Sciatic nerve (tissue), 2 donors: ENCODE measurements around the gene PRTG. TPM values are rescaled to one million over a fixed set of nuclear protein-coding genes. Genes with fewer than 3 reads are reported as not detected.

Source experiments
- ATAC-seq: fragments of 200-7000 bp; cut with Tn5 transposase; one replicate; pipeline ENCODE4 v1.9.1; 2020; ENCODE audit warnings: mild to moderate bottlenecking, moderate library complexity
- DNase-seq: peaks from one replicate; pipeline ENCODE4 v3.0.0-alpha.2; 2020; ENCODE audit warnings: low spot score
- intact Hi-C: fragments of 100-400 bp; cut with DNase I; formaldehyde crosslinking; loops from one replicate; pipeline ENCODE4 v1.14.2; 2022
- total RNA-seq: library from RNA; stranded (reverse); fragmentation: NEBNext Ultra II Directional; extraction: Animal tissue kit (Norgen Biotek cat#: 25700); gene quantifications from one replicate; pipeline ENCODE4 v1.2.1, GENCODE V29; 2021
- donor health status: DM: no; HTN: no; CAD: no.
- donor health status: DM: no; HTN: no; CAD: no.

The PRTG gene
- total RNA-seq, 1 donor from 2014 or later = 4.9 TPM

GRCh38 chr15:55588815-55589115, 154.2 kb downstream of the PRTG start:
- no peak for DNase-seq
- ATAC-seq = no peak
- intact Hi-C loops = no loop called here

GRCh38 chr15:55588070-55588814, 154.7 kb downstream of the PRTG start, which contains the start of gene PYGO1:
Gene PYGO1, minus strand, starts transcription at chr15:55588345. Its CDS starts 462 bp downstream, at chr15:55587883.
- DNase-seq = peak; percentile 71
- intact Hi-C loops = no loop called here
- ATAC-seq = peak; percentile 84

- DNase-seq = no peak
- intact Hi-C loops = no loop called here
- ATAC-seq = peak; percentile 37
These were observed 155.5 kb downstream of the PRTG start for GRCh38 chr15:55587321-55588069.

DNA sequence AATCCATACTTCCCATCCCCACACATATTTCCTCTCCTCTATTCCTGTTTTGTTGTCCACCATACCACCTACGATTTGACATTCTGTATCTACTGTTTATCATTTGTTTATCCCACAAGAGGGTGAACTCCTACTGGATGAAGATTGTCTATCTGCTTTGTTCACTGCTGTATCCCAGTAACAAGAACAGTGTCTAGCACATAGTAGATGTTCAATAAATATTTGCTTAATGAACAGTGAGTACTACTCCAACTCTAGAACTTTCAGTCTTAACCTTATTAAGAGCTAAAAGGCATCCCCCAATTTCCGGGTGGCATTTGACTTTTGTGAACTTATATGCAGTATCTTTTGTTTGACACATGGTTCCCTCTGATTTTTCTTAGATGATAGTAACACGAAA, 156.1 kb downstream of the PRTG start:
- intact Hi-C loops = no loop called here
- no peak for ATAC-seq

DNA sequence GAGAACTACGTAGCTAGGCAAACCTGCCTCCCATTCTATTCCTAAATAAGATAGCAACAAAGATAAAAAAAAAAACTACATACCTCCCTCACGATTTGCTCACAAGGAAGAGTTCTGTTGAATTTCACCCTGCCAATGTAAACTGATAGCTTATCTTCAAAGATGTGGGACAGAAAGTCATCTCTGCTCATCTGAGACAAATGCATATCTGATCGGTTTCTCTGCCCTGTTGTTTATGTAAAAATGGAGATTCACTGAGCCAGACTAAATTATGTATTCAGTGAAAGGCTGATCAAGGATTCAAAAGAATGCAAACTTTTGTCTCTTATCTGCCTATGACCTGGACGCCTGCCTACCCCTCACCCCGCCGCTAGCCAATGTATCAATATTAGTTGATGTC, 166.0 kb downstream of the PRTG start:
- DNase-seq = no peak
- ATAC-seq = no peak
- intact Hi-C loops = no loop called here

More for the DNA sequence above, 156.1 kb downstream of the PRTG start:
- DNase-seq = no peak

DNA sequence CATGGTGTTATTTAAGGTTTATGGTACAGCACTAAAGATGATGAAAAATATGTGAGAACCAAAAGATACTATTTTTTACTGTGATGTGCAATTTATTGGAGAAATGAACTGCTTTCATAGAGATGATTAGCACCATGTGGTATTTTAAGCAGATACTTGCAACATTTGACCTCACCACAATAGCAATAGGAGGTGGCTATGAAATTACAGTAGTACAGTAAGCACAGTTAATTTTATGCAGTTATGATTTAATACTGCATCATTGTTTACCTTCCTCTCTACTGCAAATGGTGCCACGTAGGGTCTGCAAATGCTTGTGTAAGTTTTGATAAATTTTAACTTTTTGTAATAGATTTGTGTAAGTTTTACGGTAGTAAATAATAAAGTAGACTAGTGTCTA, 168.9 kb downstream of the PRTG start:
- no peak for ATAC-seq
- intact Hi-C loops = no loop called here
- no peak for DNase-seq

DNA sequence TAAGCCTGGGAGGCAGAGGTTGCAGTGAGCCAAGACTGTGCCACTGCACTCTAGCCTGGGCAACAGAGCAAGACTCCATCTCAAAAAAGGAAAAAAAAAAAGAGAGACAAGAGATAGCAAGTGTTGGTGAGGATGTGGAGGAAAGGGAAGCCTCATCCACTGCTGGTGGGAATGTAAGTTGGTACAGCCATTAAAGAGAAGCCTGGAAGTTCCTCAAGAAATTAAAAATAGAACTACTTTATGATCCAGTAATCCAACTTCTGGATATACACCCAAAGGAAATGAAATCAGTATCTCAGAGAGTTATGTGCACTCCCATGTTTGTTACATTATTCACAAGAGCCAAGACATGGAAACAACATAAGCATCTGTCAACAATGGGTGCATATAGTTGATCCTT, 169.7 kb downstream of the PRTG start:
- ATAC-seq (no peak), DNase-seq (no peak)
- intact Hi-C loops = no loop called here

DNA sequence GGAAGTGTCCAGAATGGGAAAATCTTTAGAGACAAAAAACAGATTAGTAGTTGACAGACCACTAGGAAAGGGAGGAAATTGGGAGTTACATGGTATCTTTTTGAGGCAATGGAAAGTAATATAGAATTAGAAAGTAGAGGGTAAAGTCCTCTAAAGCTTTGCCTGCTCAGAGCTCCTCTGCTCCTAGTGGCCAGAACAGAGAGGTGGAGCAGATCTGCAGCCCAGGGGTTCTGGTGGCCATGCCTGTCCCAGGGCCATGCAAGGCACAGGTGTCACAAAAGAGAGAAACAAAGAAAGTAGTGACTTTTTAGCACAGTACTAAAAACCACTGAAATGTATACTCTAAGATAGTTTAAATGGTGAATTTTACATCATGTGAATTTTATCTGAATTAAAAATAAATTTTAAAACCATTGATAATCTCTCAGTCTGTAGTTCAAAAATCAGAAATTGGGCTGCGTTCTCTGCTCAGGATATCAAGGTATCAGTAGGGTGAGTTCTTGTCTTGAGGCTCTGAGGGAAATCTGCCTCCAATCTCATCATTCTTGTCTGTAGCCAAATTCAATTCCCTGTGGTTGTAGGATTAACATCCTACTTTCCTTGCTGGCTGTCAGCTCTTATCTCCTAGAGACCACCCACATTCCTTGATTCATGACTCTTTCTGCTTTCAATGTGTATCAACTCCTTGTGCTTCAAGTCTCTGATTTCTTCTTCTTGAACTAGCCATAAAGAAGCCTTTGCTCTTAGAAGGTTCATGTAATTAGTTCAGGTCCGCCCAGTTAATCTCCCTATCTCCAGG, 178.4 kb downstream of the PRTG start:
- intact Hi-C loops = no loop called here
- ATAC-seq (no peak), DNase-seq (no peak)

GRCh38 chr15:55562601-55563000, 180.4 kb downstream of the PRTG start:
- intact Hi-C loops = no loop called here
- DNase-seq (no peak), ATAC-seq (no peak)

Other genes starting within 250 kb of the PRTG start
- gene DNAAF4, start 234.9 kb downstream of the PRTG start, total RNA-seq = 3.9 TPM
- 15.1 TPM for gene PYGO1, start 154.8 kb downstream of the PRTG start, total RNA-seq